ENCODE data around the gene GALNT9.

GALNT9 gene

GRCh38 chr12:132290203-132290540, 39.2 kb downstream of the GALNT9 start:
- no peak overlapping the region for H3K4me3 ChIP-seq (ENCODE audit: low read depth, low read length)
- ChIA-PET POLR2A (no interaction called here), CTCF (no interaction called here)
- TF ChIP-seq, protein P1, sequence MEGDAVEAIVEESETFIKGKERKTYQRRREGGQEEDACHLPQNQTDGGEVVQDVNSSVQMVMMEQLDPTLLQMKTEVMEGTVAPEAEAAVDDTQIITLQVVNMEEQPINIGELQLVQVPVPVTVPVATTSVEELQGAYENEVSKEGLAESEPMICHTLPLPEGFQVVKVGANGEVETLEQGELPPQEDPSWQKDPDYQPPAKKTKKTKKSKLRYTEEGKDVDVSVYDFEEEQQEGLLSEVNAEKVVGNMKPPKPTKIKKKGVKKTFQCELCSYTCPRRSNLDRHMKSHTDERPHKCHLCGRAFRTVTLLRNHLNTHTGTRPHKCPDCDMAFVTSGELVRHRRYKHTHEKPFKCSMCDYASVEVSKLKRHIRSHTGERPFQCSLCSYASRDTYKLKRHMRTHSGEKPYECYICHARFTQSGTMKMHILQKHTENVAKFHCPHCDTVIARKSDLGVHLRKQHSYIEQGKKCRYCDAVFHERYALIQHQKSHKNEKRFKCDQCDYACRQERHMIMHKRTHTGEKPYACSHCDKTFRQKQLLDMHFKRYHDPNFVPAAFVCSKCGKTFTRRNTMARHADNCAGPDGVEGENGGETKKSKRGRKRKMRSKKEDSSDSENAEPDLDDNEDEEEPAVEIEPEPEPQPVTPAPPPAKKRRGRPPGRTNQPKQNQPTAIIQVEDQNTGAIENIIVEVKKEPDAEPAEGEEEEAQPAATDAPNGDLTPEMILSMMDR (IDR thresholded peaks at IDR 0.05; ENCODE audit: insufficient read depth, low read length, missing control alignments), result no peak
- DNase-seq (ENCODE audit: low read depth, low spot score), result no peak

DNA sequence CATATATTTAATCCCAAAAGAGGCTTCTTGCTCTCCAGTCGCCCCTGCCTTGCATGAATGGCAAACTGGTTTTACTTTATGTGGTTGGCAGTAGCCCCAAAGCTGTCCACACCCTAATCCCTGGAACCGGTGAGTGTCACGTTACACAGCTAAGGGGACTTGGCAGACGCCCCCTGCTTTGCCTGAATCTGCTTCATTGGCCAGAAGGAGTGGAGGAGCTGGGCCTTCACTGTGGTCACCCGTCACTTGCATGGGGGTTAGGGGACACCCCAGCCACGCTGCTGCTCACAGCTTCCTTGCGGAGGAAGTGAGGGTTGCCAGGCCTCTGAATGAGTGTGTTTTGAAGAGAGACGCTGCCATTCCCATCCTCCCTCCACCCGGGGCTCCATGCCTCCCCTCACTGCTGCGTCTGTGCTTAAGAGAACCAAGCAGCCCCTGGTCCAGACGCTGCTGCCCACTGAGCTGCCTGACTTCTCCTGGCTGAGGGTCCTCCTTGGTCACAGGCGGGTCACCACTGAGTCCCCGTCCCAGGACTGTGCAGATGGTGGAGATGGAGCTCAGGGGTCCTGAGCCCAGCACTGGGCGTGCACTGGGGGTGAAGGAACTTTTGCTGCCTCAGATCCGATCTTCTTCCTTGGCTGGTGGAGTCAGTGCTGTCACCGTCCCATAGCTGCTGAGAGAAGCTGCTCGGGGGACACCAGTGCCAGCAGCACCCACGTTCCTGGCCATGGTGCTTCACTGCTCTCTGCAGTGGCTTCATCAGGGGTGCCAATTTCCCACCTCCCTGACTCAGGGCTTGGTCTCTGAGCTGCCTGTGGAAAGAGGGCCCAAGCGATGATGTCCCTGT, 39.8 kb downstream of the GALNT9 start:
- no peak for DNase-seq (ENCODE audit: low read depth, low spot score)
- TF ChIP-seq, protein P1 (IDR thresholded peaks at IDR 0.05; ENCODE audit: insufficient read depth, low read length, missing control alignments), result no peak
- POLR2A ChIA-PET, result no interaction called here
- CTCF ChIA-PET, result no interaction called here
- no peak overlapping the region for H3K4me3 ChIP-seq (ENCODE audit: low read depth, low read length)

GRCh38 chr12:132288516-132289215, 40.7 kb downstream of the GALNT9 start:
- H3K4me3 ChIP-seq (ENCODE audit: low read depth, low read length), result no peak overlapping the region
- TF ChIP-seq, protein P1 (IDR thresholded peaks at IDR 0.05; ENCODE audit: insufficient read depth, low read length, missing control alignments), result no peak
- CTCF ChIA-PET, result no interaction called here
- no peak for DNase-seq (ENCODE audit: low read depth, low spot score)
- POLR2A ChIA-PET, result no interaction called here

DNA sequence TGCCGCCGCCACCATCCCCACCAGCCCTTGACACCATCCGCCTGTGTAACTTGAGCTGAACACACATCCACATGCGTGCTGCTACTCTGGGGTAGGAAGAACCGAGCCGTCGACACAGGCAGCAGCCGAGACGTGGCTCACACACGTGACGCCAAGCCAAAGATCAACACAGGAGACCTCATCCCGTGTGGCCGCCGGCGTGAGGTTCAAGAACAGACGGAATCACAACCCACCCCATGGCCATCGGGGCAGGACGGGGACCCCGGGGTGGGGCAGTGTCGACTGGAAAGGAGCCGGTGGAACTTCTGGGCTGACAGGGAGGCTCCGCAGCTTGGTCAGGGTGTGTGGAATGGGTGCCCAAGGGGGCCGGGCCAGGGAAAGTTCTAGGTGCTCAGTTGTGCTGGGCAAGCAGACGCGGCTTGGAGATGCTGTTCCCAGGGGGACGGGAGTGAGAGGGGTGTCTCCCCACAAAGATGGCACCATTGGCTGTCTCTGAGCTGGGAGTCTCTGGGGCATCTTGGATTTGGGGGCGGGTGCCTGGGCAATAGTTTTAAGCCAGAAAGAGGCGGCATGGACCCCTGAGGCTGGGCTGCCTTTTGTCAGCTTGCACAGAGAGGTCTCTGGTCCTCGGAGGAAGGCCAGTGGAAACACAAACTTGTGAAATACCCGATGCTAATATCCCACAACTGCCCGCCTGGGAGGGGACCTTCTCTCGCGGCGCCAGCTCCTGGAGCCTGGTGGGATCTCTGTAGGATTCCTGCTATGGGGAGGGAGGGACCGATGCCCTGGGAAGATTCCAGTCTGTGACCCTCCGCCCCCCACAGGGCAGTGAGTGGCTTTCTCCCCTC, 41.8 kb downstream of the GALNT9 start:
- TF ChIP-seq, protein P1 (IDR thresholded peaks at IDR 0.05; ENCODE audit: insufficient read depth, low read length, missing control alignments), result no peak
- CTCF ChIA-PET, result no interaction called here
- POLR2A ChIA-PET, result no interaction called here
- no peak overlapping the region for H3K4me3 ChIP-seq (ENCODE audit: low read depth, low read length)
- DNase-seq (ENCODE audit: low read depth, low spot score), result no peak

GRCh38 chr12:132286912-132287311, 42.5 kb downstream of the GALNT9 start:
- CTCF ChIA-PET, result no interaction called here

More at GRCh38 chr12:132286912-132287311, 42.5 kb downstream of the GALNT9 start:
- POLR2A ChIA-PET, result no interaction called here
- H3K4me3 ChIP-seq (ENCODE audit: low read depth, low read length), result no peak overlapping the region
- TF ChIP-seq, protein P1 (IDR thresholded peaks at IDR 0.05; ENCODE audit: insufficient read depth, low read length, missing control alignments), result no peak
- DNase-seq (ENCODE audit: low read depth, low spot score), result no peak

All from AG04449 (cell line).